GM18498 (cell line): ENCODE measurements around the gene ULK1.

Source experiments
- ATAC-seq: cut with Tn5 transposase; IDR thresholded peaks from one replicate; pipeline ENCODE4 v1.9.1; 2021; ENCODE audit warnings: mild to moderate bottlenecking, moderate library complexity; ENCODE audit not compliant: unreplicated experiment

The ULK1 gene

GRCh38 chr12:131962069-131962468 is 67.6 kb downstream of the ULK1 start:
- ATAC-seq: no peak

GRCh38 chr12:131963381-131963780 is 69.0 kb downstream of the ULK1 start:
- ATAC-seq: no peak

- no peak for ATAC-seq
Observed at GRCh38 chr12:131965073-131965472, 70.7 kb downstream of the ULK1 start.

- no peak for ATAC-seq
Observed at GRCh38 chr12:131971226-131971625, 76.8 kb downstream of the ULK1 start.
